HCT116 (cell line): ENCODE data around the gene IL1R1. TPM values are rescaled to one million over a fixed set of nuclear protein-coding genes. Genes with fewer than 3 reads are reported as not detected.

Source experiments
- ATAC-seq: fragments of 200-7000 bp; cut with Tn5 transposase; 2 replicates; pipeline ENCODE4 v1.9.1; 2020; ENCODE audit warnings: mild to moderate bottlenecking, moderate library complexity
- BruUV-seq: library from RNA; stranded (reverse); fragments of 400-500 nt; replicated peaks from 2 replicates; lab custom pipeline; 2021; lab: Mats Ljungman, UMichigan
- CTCF ChIA-PET: fragments of 300-600 bp; sonication (Branson Sonifier 250); formaldehyde crosslinking; loops from one replicate; lab custom pipeline; 2021; ENCODE audit warnings: antibody characterized with exemption; lab: Charles Lee
- POLR2A ChIA-PET: fragments of 300-600, 350-600 bp; sonication (Branson Sonifier 250); formaldehyde crosslinking; loops from one replicate; lab custom pipeline; 2021; ENCODE audit warnings: antibody characterized with exemption; lab: Charles Lee
- RAD21 ChIA-PET, 2 experiments: fragments of 300-600 bp; sonication (Branson Sonifier 250); formaldehyde crosslinking; loops; one replicate each; lab custom pipeline; 2023; ENCODE audit warnings: low total read pairs in 2 of 2; ENCODE audit not compliant: uncharacterized antibody in 2 of 2, unreplicated experiment in 2 of 2, low non-redundant PET in 1 of 2; lab: Charles Lee
- DNase-seq: peaks from one replicate; pipeline ENCODE4 v3.0.0-alpha.2; 2010; ENCODE audit warnings: low read depth, low spot score
- H2AFZ ChIP-seq: fragments of 200-600 bp; shearing (Covaris generic), sonication (generic); 2 replicates; pipeline ENCODE4 v1.6.1; 2017; ENCODE audit warnings: low read depth, mixed run types, mixed read lengths, antibody characterized with exemption, low read length; ENCODE audit not compliant: poor library complexity, severe bottlenecking
- H3K27ac ChIP-seq: 2 replicates; pipeline ENCODE4 v1.5.1; 2012; ENCODE audit warnings: low read depth, low read length
- H3K27me3 ChIP-seq: fragments of 200-600 bp; sonication (generic); 2 replicates; pipeline ENCODE4 v1.6.1; 2016; ENCODE audit warnings: mixed run types, low read length, mixed read lengths; ENCODE audit not compliant: insufficient read depth
- H3K36me3 ChIP-seq, 2 experiments: fragments of 200-500 bp in 1 of 2; fragments of 200-600 bp in 1 of 2; sonication (Bioruptor generic) in 1 of 2; sonication (generic) in 1 of 2; 2 replicates each; pipeline versions ENCODE4 v1.5.1 to v1.6.1; 2014 to 2016; ENCODE audit warnings: low read length in 2 of 2, inconsistent platforms in 1 of 2, mixed read lengths in 1 of 2, mixed run types in 1 of 2; ENCODE audit not compliant: insufficient read depth in 2 of 2, control insufficient read depth in 1 of 2
- H3K4me1 ChIP-seq, 2 experiments: fragments of 200-600 bp in 1 of 2; sonication (generic) in 1 of 2; 2 replicates each; pipeline versions ENCODE4 v1.5.1 to v1.6.1; 2012 to 2017; ENCODE audit warnings: low read length in 2 of 2, inconsistent platforms in 1 of 2, mild to moderate bottlenecking in 1 of 2, mixed read lengths in 1 of 2, mixed run types in 1 of 2, moderate library complexity in 1 of 2; ENCODE audit not compliant: insufficient read depth in 2 of 2, control insufficient read depth in 1 of 2
- H3K4me2 ChIP-seq: fragments of 200-600 bp; sonication (generic); 2 replicates; pipeline ENCODE4 v1.6.1; 2017; ENCODE audit warnings: mixed run types, low read length, mixed read lengths
- H3K4me3 ChIP-seq, 2 experiments: fragments of 200-600 bp in 1 of 2; sonication (generic) in 1 of 2; replicated peaks in 1 of 2; 2 replicates each; pipeline ENCODE4 v1.5.1; 2011 to 2016; ENCODE audit warnings: low read length in 2 of 2, control low read depth in 1 of 2, low read depth in 1 of 2, mild to moderate bottlenecking in 1 of 2, mixed read lengths in 1 of 2, mixed run types in 1 of 2
- H3K79me2 ChIP-seq: fragments of 200-600 bp; sonication (generic); 2 replicates; pipeline ENCODE4 v1.6.1; 2017; ENCODE audit warnings: mild to moderate bottlenecking, mixed run types, low read length, moderate library complexity, mixed read lengths; ENCODE audit not compliant: insufficient read depth
- H3K9ac ChIP-seq: fragments of 200-600 bp; sonication (generic); 2 replicates; pipeline ENCODE4 v1.6.1; 2016; ENCODE audit warnings: low read length, mixed read lengths
- H3K9me2 ChIP-seq: fragments of 200-600 bp; sonication (generic), shearing (Covaris generic); 2 replicates; pipeline ENCODE4 v1.6.1; 2017; ENCODE audit warnings: mixed run types, mild to moderate bottlenecking, moderate library complexity; ENCODE audit not compliant: insufficient read depth
- H3K9me3 ChIP-seq, 2 experiments: fragments of 200-500 bp in 1 of 2; fragments of 200-600 bp in 1 of 2; sonication (Bioruptor generic) in 1 of 2; sonication (generic) in 1 of 2; 2 replicates each; pipeline ENCODE4 v1.6.1; 2014 to 2017; ENCODE audit warnings: low read length in 2 of 2, mixed read lengths in 2 of 2, inconsistent platforms in 1 of 2, low read depth in 1 of 2, mild to moderate bottlenecking in 1 of 2, mixed run types in 1 of 2, moderate library complexity in 1 of 2; ENCODE audit not compliant: control insufficient read depth in 1 of 2, insufficient read depth in 1 of 2
- H4K20me1 ChIP-seq: fragments of 200-600 bp; sonication (generic), shearing (Covaris generic); 2 replicates; pipeline ENCODE4 v1.6.1; 2017; ENCODE audit warnings: mixed run types, mild to moderate bottlenecking, moderate library complexity; ENCODE audit not compliant: insufficient read depth
- CBX3 ChIP-seq: IDR thresholded peaks from 2 replicates; pipeline ENCODE4 v1.6.1; 2012; ENCODE audit warnings: low read depth
- CEBPB ChIP-seq: IDR thresholded peaks from 2 replicates; pipeline ENCODE4 v1.6.1; 2012; ENCODE audit warnings: low read depth
- EGR1 ChIP-seq: IDR thresholded peaks from 2 replicates; pipeline ENCODE4 v1.6.1; 2012; ENCODE audit warnings: low read depth
- EZH2phosphoT487 ChIP-seq: fragments of 200-600 bp; IDR thresholded peaks from 2 replicates; pipeline ENCODE4 v1.6.1; 2018; ENCODE audit warnings: antibody characterized with exemption, borderline replicate concordance
- POLR2A ChIP-seq: IDR thresholded peaks from 2 replicates; pipeline ENCODE4 v1.7.0; 2011; ENCODE audit warnings: borderline replicate concordance; ENCODE audit not compliant: insufficient read depth, insufficient read length; ENCODE audit errors: extremely low read depth
- POLR2AphosphoS5 ChIP-seq: IDR thresholded peaks from 2 replicates; pipeline ENCODE4 v1.6.1; 2011; ENCODE audit warnings: mild to moderate bottlenecking, low read depth, low read length, moderate library complexity
- YY1 ChIP-seq: IDR thresholded peaks from 2 replicates; pipeline ENCODE4 v1.6.1; 2011; ENCODE audit warnings: low read length, low read depth, moderate library complexity, mild to moderate bottlenecking; ENCODE audit not compliant: insufficient replicate concordance; ENCODE audit errors: extremely low read depth
- ZNF274 ChIP-seq: fragments of 200-500 bp; sonication (Bioruptor generic); IDR thresholded peaks from 2 replicates; pipeline ENCODE4 v1.6.1; 2014; ENCODE audit warnings: mild to moderate bottlenecking, low read depth, low read length, inconsistent platforms
- intact Hi-C: fragments of 100-400 bp; cut with micrococcal nuclease; formaldehyde crosslinking; loops from 2 replicates; pipeline ENCODE4 v1.10.0; 2022
- total RNA-seq: library from RNA; stranded (reverse); gene quantifications from one replicate; pipeline ENCODE4 v1.2.1, GENCODE V29; 2021; ENCODE audit not compliant: unreplicated experiment
- TF ChIP-seq, protein P1 (sequence below): IDR thresholded peaks from 2 replicates; pipeline ENCODE4 v1.6.1; 2011; ENCODE audit warnings: mild to moderate bottlenecking, low read length, moderate library complexity; ENCODE audit not compliant: insufficient replicate concordance; ENCODE audit errors: extremely low read depth
- TF ChIP-seq, protein P2 (sequence below): IDR thresholded peaks from 2 replicates; pipeline ENCODE4 v1.6.1; 2012
- TF ChIP-seq, protein P3 (sequence below): IDR thresholded peaks from 2 replicates; pipeline ENCODE4 v1.6.1; 2012; ENCODE audit warnings: low read depth
- TF ChIP-seq, protein P4 (sequence below): IDR thresholded peaks from 2 replicates; pipeline ENCODE4 v1.6.1; 2012

The IL1R1 gene
- total RNA-seq, 1 experiment from 2014 or later: 5.3 TPM

DNA sequence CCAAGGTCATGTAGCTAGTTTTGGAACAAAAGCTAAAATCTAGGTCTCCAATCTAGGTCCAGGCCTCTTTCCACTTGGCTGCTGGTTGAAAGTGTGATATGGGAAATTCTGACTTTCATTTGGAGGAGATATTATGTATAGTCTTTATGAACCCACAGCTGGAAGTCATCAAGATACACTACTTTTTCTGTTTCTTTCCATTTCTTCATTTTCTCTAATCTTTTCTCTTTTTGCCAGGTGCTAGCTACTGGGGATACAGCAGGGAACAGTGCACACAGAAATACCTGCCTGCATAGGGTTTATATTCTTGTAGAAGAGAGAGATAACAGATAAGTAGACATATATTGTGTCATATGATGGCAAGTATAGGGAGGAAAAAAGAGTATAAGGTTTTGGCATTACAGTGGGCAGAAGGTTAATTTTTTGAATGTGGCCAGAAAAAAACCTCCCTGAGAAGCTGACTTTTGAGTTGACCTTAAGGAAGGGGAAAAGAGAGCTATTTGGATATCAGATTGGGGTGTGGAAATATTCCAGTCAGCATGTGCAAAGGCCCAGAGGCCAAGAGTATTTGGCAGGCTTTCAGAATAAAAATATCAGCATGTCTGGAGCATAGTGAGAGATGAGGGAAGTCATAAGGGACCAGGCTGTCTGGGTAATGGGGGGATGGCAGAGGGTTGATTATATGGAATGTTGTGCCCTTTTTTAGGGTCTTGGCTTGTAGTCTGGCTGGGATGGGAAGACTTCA is 15.6 kb downstream of the IL1R1 start:
- no peaks in the 10 kb centered on the region for H3K36me3 ChIP-seq
- ChIA-PET POLR2A (no interaction called here), RAD21 (no interaction called here), CTCF (no interaction called here)
- BruUV-seq: no TSS peak
- no peak overlapping the region for H3K27ac ChIP-seq
- H3K4me1 ChIP-seq: peaks cover 15 to 16% of the 10 kb centered on the region in 2 experiments
- intact Hi-C loops: no loop called here
- no peaks in the 10 kb centered on the region for H3K27me3 ChIP-seq
- no peak for TF ChIP-seq YY1
- TF ChIP-seq CEBPB: no peak
- no peak for TF ChIP-seq CBX3
- TF ChIP-seq, protein P1, sequence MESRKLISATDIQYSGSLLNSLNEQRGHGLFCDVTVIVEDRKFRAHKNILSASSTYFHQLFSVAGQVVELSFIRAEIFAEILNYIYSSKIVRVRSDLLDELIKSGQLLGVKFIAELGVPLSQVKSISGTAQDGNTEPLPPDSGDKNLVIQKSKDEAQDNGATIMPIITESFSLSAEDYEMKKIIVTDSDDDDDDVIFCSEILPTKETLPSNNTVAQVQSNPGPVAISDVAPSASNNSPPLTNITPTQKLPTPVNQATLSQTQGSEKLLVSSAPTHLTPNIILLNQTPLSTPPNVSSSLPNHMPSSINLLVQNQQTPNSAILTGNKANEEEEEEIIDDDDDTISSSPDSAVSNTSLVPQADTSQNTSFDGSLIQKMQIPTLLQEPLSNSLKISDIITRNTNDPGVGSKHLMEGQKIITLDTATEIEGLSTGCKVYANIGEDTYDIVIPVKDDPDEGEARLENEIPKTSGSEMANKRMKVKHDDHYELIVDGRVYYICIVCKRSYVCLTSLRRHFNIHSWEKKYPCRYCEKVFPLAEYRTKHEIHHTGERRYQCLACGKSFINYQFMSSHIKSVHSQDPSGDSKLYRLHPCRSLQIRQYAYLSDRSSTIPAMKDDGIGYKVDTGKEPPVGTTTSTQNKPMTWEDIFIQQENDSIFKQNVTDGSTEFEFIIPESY: no peak
- TF ChIP-seq, protein P2, sequence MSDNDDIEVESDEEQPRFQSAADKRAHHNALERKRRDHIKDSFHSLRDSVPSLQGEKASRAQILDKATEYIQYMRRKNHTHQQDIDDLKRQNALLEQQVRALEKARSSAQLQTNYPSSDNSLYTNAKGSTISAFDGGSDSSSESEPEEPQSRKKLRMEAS: no peak
- no peak for TF ChIP-seq EZH2phosphoT487
- no peak for TF ChIP-seq POLR2A
- TF ChIP-seq, protein P3, sequence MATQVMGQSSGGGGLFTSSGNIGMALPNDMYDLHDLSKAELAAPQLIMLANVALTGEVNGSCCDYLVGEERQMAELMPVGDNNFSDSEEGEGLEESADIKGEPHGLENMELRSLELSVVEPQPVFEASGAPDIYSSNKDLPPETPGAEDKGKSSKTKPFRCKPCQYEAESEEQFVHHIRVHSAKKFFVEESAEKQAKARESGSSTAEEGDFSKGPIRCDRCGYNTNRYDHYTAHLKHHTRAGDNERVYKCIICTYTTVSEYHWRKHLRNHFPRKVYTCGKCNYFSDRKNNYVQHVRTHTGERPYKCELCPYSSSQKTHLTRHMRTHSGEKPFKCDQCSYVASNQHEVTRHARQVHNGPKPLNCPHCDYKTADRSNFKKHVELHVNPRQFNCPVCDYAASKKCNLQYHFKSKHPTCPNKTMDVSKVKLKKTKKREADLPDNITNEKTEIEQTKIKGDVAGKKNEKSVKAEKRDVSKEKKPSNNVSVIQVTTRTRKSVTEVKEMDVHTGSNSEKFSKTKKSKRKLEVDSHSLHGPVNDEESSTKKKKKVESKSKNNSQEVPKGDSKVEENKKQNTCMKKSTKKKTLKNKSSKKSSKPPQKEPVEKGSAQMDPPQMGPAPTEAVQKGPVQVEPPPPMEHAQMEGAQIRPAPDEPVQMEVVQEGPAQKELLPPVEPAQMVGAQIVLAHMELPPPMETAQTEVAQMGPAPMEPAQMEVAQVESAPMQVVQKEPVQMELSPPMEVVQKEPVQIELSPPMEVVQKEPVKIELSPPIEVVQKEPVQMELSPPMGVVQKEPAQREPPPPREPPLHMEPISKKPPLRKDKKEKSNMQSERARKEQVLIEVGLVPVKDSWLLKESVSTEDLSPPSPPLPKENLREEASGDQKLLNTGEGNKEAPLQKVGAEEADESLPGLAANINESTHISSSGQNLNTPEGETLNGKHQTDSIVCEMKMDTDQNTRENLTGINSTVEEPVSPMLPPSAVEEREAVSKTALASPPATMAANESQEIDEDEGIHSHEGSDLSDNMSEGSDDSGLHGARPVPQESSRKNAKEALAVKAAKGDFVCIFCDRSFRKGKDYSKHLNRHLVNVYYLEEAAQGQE: no peak
- TF ChIP-seq POLR2AphosphoS5: no peak
- no peak for TF ChIP-seq ZNF274
- TF ChIP-seq, protein P4, sequence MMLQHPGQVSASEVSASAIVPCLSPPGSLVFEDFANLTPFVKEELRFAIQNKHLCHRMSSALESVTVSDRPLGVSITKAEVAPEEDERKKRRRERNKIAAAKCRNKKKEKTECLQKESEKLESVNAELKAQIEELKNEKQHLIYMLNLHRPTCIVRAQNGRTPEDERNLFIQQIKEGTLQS: no peak
- TF ChIP-seq EGR1: no peak
- no peaks in the 10 kb centered on the region for H3K9me3 ChIP-seq
- H2AFZ ChIP-seq: no peak overlapping the region
- H3K4me3 ChIP-seq: no peak overlapping the region
- no peak for ATAC-seq
- DNase-seq: no peak
- no peaks in the 10 kb centered on the region for H3K9me2 ChIP-seq
- no peaks in the 10 kb centered on the region for H4K20me1 ChIP-seq
- no peak overlapping the region for H3K9ac ChIP-seq
- no peak overlapping the region for H3K4me2 ChIP-seq
- no peaks in the 10 kb centered on the region for H3K79me2 ChIP-seq
